ENCODE measurements around the gene PIK3C2G. TPM values are rescaled to one million over a fixed set of nuclear protein-coding genes. Genes with fewer than 3 reads are reported as not detected.

The PIK3C2G gene
- total and polyA plus RNA-seq, 3 donors from 2014 or later: 0.55 to 1.1 (median 0.62) TPM

- intact Hi-C loops (cut with DNase I; ENCODE audit: low total_unique reads): no loop called here
- WGBS, 2 donors: 57 to 63% methylated on average over 7 of the region's 7 CpGs
- no peaks in the 10 kb centered on the region for H3K4me1 ChIP-seq
- H3K4me3 ChIP-seq: no peak overlapping the region
- H3K27me3 ChIP-seq: no peaks in the 10 kb centered on the region
- DNase-seq: no peak
- H3K9me3 ChIP-seq: no peaks in the 10 kb centered on the region
- TF ChIP-seq POLR2A (IDR thresholded peaks at IDR 0.05): no peak
- no peak for TF ChIP-seq CTCF (IDR thresholded peaks at IDR 0.05)
- no peak overlapping the region for H3K27ac ChIP-seq
- H3K36me3 ChIP-seq (ENCODE audit: low read depth, missing control alignments): no peaks in the 10 kb centered on the region
Observed at GRCh38 chr12:18340786-18341185, 79.5 kb downstream of the PIK3C2G start.

GRCh38 chr12:18343708-18344107 lies 82.4 kb downstream of the PIK3C2G start:
- H3K4me1 ChIP-seq: no peaks in the 10 kb centered on the region
- no peaks in the 10 kb centered on the region for H3K36me3 ChIP-seq (ENCODE audit: low read depth, missing control alignments)
- TF ChIP-seq POLR2A (IDR thresholded peaks at IDR 0.05) (no peak), CTCF (IDR thresholded peaks at IDR 0.05) (no peak)
- intact Hi-C loops (cut with DNase I; ENCODE audit: low total_unique reads): no loop called here
- DNase-seq: no peak
- no peaks in the 10 kb centered on the region for H3K9me3 ChIP-seq
- no peak overlapping the region for H3K27ac ChIP-seq
- H3K27me3 ChIP-seq: no peaks in the 10 kb centered on the region
- no peak overlapping the region for H3K4me3 ChIP-seq
- WGBS, 2 donors: 64 to 80% methylated on average over 4 of the region's 4 CpGs

GRCh38 chr12:18345021-18345735 lies 83.9 kb downstream of the PIK3C2G start:
- intact Hi-C loops (cut with DNase I; ENCODE audit: low total_unique reads): no loop called here
- H3K36me3 ChIP-seq (ENCODE audit: low read depth, missing control alignments): no peaks in the 10 kb centered on the region
- no peak for DNase-seq
- no peak overlapping the region for H3K27ac ChIP-seq
- TF ChIP-seq POLR2A (IDR thresholded peaks at IDR 0.05) (no peak), CTCF (IDR thresholded peaks at IDR 0.05) (no peak)
- H3K9me3 ChIP-seq: no peaks in the 10 kb centered on the region
- H3K4me3 ChIP-seq: no peak overlapping the region
- no peaks in the 10 kb centered on the region for H3K4me1 ChIP-seq
- WGBS, 2 donors: 45 to 56% methylated on average over 3 of the region's 3 CpGs
- no peaks in the 10 kb centered on the region for H3K27me3 ChIP-seq

GRCh38 chr12:18352312-18352711 lies 91.0 kb downstream of the PIK3C2G start:
- intact Hi-C loops (cut with DNase I; ENCODE audit: low total_unique reads): no loop called here
- DNase-seq: no peak
- TF ChIP-seq CTCF (IDR thresholded peaks at IDR 0.05): no peak
- TF ChIP-seq POLR2A (IDR thresholded peaks at IDR 0.05): no peak
- Histone ChIP-seq H3K4me3 (no peak overlapping the region), H3K9me3 (no peaks in the 10 kb centered on the region), H3K36me3 (ENCODE audit: low read depth, missing control alignments) (no peaks in the 10 kb centered on the region), H3K4me1 (no peaks in the 10 kb centered on the region), H3K27ac (no peak overlapping the region), H3K27me3 (no peaks in the 10 kb centered on the region)
- WGBS, 2 donors: 80 to 96% methylated on average over 5 of the region's 5 CpGs

GRCh38 chr12:18355429-18355828 lies 94.1 kb downstream of the PIK3C2G start:
- H3K9me3 ChIP-seq: no peaks in the 10 kb centered on the region
- no peak for DNase-seq
- intact Hi-C loops (cut with DNase I; ENCODE audit: low total_unique reads): no loop called here
- no peaks in the 10 kb centered on the region for H3K4me1 ChIP-seq
- H3K36me3 ChIP-seq (ENCODE audit: low read depth, missing control alignments): no peaks in the 10 kb centered on the region
- H3K27ac ChIP-seq: no peak overlapping the region
- TF ChIP-seq POLR2A (IDR thresholded peaks at IDR 0.05): no peak
- TF ChIP-seq CTCF (IDR thresholded peaks at IDR 0.05): no peak
- no peaks in the 10 kb centered on the region for H3K27me3 ChIP-seq
- no peak overlapping the region for H3K4me3 ChIP-seq
- WGBS, 2 donors: 88 to 95% methylated on average over 5 of the region's 5 CpGs

Measured in testis (tissue), 3 donors.